HepG2 (cell line): ENCODE data around the gene DPP8. TPM values are rescaled to one million over a fixed set of nuclear protein-coding genes. Genes with fewer than 3 reads are reported as not detected.
A peak's percentile ranks its signal among the peaks of the same experiment; 100 is the strongest.

Source experiments
- ATAC-seq: fragments of 200-7000 bp; cut with Tn5 transposase; 3 replicates; pipeline ENCODE4 v1.9.1; 2020; ENCODE audit warnings: mild to moderate bottlenecking, moderate library complexity
- BruUV-seq: library from RNA; stranded (reverse); fragments of 400-500 nt; replicated peaks from 2 replicates; lab custom pipeline; 2021; lab: Mats Ljungman, UMichigan
- CTCF ChIA-PET: fragments of 300-600 bp; formaldehyde crosslinking; extraction: SDS; loops from one replicate; lab custom pipeline; 2021; ENCODE audit warnings: low total read pairs, inconsistent platforms, low intra/inter-chr PET ratio; lab: Yijun Ruan, JAX
- POLR2A ChIA-PET: fragments of 350-600 bp; sonication (Branson Sonifier 250); formaldehyde crosslinking; loops from one replicate; lab custom pipeline; 2020; ENCODE audit warnings: antibody characterized with exemption, inconsistent platforms; lab: Yijun Ruan, JAX
- DNase-seq: peaks from one replicate; pipeline ENCODE4 v3.0.0-alpha.2; 2015; ENCODE audit warnings: low spot score
- FAIRE-seq: peaks from 3 replicates; lab custom pipeline; 2011; peaks lifted over from hg19 to GRCh38; lab: Jason Lieb, UNC
- H2AFZ ChIP-seq: one replicate; pipeline ENCODE4 v1.6.1; 2011; ENCODE audit warnings: low read length, inconsistent platforms
- H3K27ac ChIP-seq: fragments of 300-600 bp; 3 replicates; pipeline ENCODE4 v1.8.0; 2011; ENCODE audit warnings: mixed run types, mild to moderate bottlenecking, mixed read lengths, low read length, inconsistent platforms; ENCODE audit not compliant: insufficient read depth; ENCODE audit errors: extremely low read length
- H3K27me3 ChIP-seq, 2 experiments: fragments of 200-600 bp in 1 of 2; 2 replicates in 1 of 2; 3 replicates in 1 of 2; pipeline versions ENCODE4 v1.6.0 to v1.8.0; 2011; ENCODE audit warnings: low read length in 2 of 2, mild to moderate bottlenecking in 2 of 2, moderate library complexity in 2 of 2, inconsistent platforms in 1 of 2; ENCODE audit not compliant: insufficient read depth in 2 of 2, control insufficient read depth in 1 of 2
- H3K36me3 ChIP-seq, 2 experiments: fragments of 200-600 bp in 1 of 2; replicated peaks in 1 of 2; 2 replicates in 1 of 2; 3 replicates in 1 of 2; pipeline versions ENCODE4 v1.5.1 to v1.8.0; 2011; ENCODE audit warnings: low read length in 2 of 2, inconsistent platforms in 1 of 2; ENCODE audit not compliant: insufficient read depth in 2 of 2, control insufficient read depth in 1 of 2
- H3K4me1 ChIP-seq: 2 replicates; pipeline ENCODE4 v1.5.1; 2012; ENCODE audit warnings: low read length, inconsistent platforms; ENCODE audit not compliant: insufficient read depth
- H3K4me2 ChIP-seq: 2 replicates; pipeline ENCODE4 v1.6.0; 2011; ENCODE audit warnings: low read depth, low read length, inconsistent platforms
- H3K4me3 ChIP-seq, 3 experiments: fragments of 200-600 bp in 1 of 3; sonication (generic), shearing (Covaris generic) in 1 of 3; replicated peaks in 1 of 3; 2 replicates each; pipeline ENCODE4 v1.5.1; 2011 to 2016; ENCODE audit warnings: low read length in 3 of 3, inconsistent platforms in 2 of 3, low read depth in 2 of 3, mild to moderate bottlenecking in 2 of 3, control low read depth in 1 of 3, mixed read lengths in 1 of 3; ENCODE audit not compliant: insufficient read depth in 1 of 3
- H3K79me2 ChIP-seq: one replicate; pipeline ENCODE4 v1.6.1; 2011; ENCODE audit warnings: low read length, inconsistent platforms; ENCODE audit not compliant: insufficient read depth
- H3K9ac ChIP-seq: 2 replicates; pipeline ENCODE4 v1.6.0; 2011; ENCODE audit warnings: mild to moderate bottlenecking, low read depth, low read length, inconsistent platforms; ENCODE audit not compliant: insufficient read depth
- H3K9me3 ChIP-seq: 2 replicates; pipeline ENCODE4 v1.5.1; 2012; ENCODE audit warnings: mild to moderate bottlenecking, low read length
- H4K20me1 ChIP-seq: 2 replicates; pipeline ENCODE4 v1.6.0; 2011; ENCODE audit warnings: inconsistent platforms, mild to moderate bottlenecking, low read length, moderate library complexity; ENCODE audit not compliant: insufficient read depth
- FOXP1 ChIP-seq, 2 experiments: fragments of 450-650 bp in 1 of 2; IDR thresholded peaks; 2 replicates each; pipeline ENCODE4 v1.6.1; 2017 to 2018; ENCODE audit warnings: antibody characterized with exemption in 1 of 2
- SMYD3 ChIP-seq: sonication (generic); formaldehyde crosslinking; IDR thresholded peaks from 2 replicates; pipeline ENCODE4 v1.8.1; 2023; ENCODE audit warnings: mild to moderate bottlenecking, missing genetic modification reagents
- ZNF235 ChIP-seq: sonication (generic); formaldehyde crosslinking; IDR thresholded peaks from 2 replicates; pipeline ENCODE4 v1.8.1; 2023; ENCODE audit warnings: mild to moderate bottlenecking, missing genetic modification reagents, borderline replicate concordance
- ZNF280D ChIP-seq: sonication (generic); formaldehyde crosslinking; IDR thresholded peaks from 2 replicates; pipeline ENCODE4 v1.5.1; 2020; ENCODE audit warnings: mild to moderate bottlenecking, missing genetic modification reagents
- ZNF441 ChIP-seq: sonication (generic); formaldehyde crosslinking; IDR thresholded peaks from 2 replicates; pipeline ENCODE4 v1.7.0; 2021; ENCODE audit warnings: missing genetic modification reagents, borderline replicate concordance
- ZNF446 ChIP-seq: sonication (generic); formaldehyde crosslinking; IDR thresholded peaks from 2 replicates; pipeline ENCODE4 v1.5.0; 2020; ENCODE audit warnings: mild to moderate bottlenecking, missing genetic modification reagents
- WGBS: methylation state at CpG from one replicate; pipeline ENCODE4 v1.1.6; 2017; ENCODE audit warnings: low lambda C conversion rate; 5-methylcytosine and 5-hydroxymethylcytosine counted together
- in situ Hi-C: cut with HindIII; loops from 2 replicates; pipeline ENCODE4 v1.10.0; 2017; ENCODE audit warnings: low pct_unique_long_range_greater_than_20kb; ENCODE audit not compliant: extremely low pct_ligation_motif_present
- intact Hi-C: fragments of 100-400 bp; cut with micrococcal nuclease; formaldehyde crosslinking; loops from one replicate; pipeline ENCODE4 v1.10.0; 2022; ENCODE audit not compliant: unreplicated experiment
- polyA plus RNA-seq, 8 experiments: library from polyadenylated mRNA; depleted of rRNA in 3 of 8; stranded (reverse) in 7 of 8; unstranded in 1 of 8; fragments of >200 nt; fragmentation: Illumina TruSeq in 4 of 8; extraction: Trizol in 4 of 8; gene quantifications; 2 replicates each; pipeline versions ENCODE4 v1.2.1 to v1.2.3, GENCODE V29; 2011 to 2016; ENCODE audit warnings: low read depth in 4 of 8, missing spikeins in 1 of 8, mixed read lengths in 1 of 8; ENCODE audit not compliant: insufficient read depth in 1 of 8
- total RNA-seq, 5 experiments: library from RNA; depleted of rRNA; stranded (reverse); fragments of >200 nt; fragmentation: Illumina TruSeq; extraction: Trizol; gene quantifications; 2 replicates each; pipeline ENCODE4 v1.2.3, GENCODE V29; 2016; ENCODE audit warnings: low read depth in 1 of 5
- TF ChIP-seq, protein P1 (sequence below): sonication (generic); formaldehyde crosslinking; IDR thresholded peaks from 2 replicates; pipeline ENCODE4 v1.4.0; 2020; ENCODE audit warnings: mild to moderate bottlenecking, missing genetic modification reagents
- TF ChIP-seq, protein P2 (sequence below): fragments of 450-650 bp; IDR thresholded peaks from 2 replicates; pipeline ENCODE4 v1.6.1; 2017; ENCODE audit warnings: mild to moderate bottlenecking

The DPP8 gene
- total and polyA plus RNA-seq, 2 of the 13 experiments (the other 11 are each of a cell fraction or from before 2014, with no cell fraction given), result 18.0 to 26.3 TPM

GRCh38 chr15:65420975-65421359 is 96.5 kb downstream of the DPP8 start:
- ChIA-PET CTCF (no interaction called here), POLR2A (interaction anchor here (0.9 to 1.0 kb wide), 2 partner anchors 8 to 116 kb away, joined by 3 read pairs; partner anchors contain the start of gene RNU5B-1)
- ATAC-seq (peak; percentile 44), DNase-seq (no peak), FAIRE-seq (no peak)
- no TSS peak for BruUV-seq
- H3K36me3 ChIP-seq, result no peaks in the 10 kb centered on the region
- H3K4me3 ChIP-seq, result peak overlapping the region; percentile 57 to 73 (median 58)
- peaks cover 14 to 57% of the 10 kb centered on the region in 2 experiments for H3K27me3 ChIP-seq
- intact Hi-C loops, result no loop called here
- no peaks in the 10 kb centered on the region for H3K9me3 ChIP-seq
- H3K4me1 ChIP-seq, result peaks cover 44% of the 10 kb centered on the region
- no peak overlapping the region for H3K27ac ChIP-seq
- peak overlapping the region; percentile 99 for H3K4me2 ChIP-seq
- H3K79me2 ChIP-seq, result no peaks in the 10 kb centered on the region
- H4K20me1 ChIP-seq, result no peaks in the 10 kb centered on the region
- 0% methylated on average over 11 of the region's 17 CpGs for WGBS
- H3K9ac ChIP-seq, result no peak overlapping the region
- no peak overlapping the region for H2AFZ ChIP-seq
- TF ChIP-seq SMYD3 (CRISPR knock-in tag) (no peak), ZNF235 (CRISPR knock-in tag) (peak; percentile 20; the same call in 1 of the 2 replicates)
- in situ Hi-C loops, result no loop called here

DNA sequence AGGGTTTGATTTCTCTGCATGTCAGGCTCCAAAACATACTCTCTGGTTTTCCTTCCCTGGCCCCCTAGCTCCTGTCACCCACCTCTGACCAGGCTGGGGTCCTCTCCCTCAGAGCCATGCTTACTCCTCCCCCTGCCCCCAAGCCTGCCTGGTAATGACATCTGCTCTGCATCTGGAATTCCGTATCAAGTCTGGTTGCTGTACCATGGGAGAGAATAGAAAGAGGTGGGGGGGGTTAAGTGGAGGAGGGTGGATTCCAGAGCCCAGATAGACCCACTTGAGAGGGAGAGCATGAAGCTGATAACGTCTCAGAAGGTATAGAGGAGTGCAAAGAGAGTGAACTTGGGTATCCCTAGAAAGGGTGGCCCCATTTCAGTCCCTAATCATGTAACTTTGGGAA is 98.9 kb downstream of the DPP8 start:
- in situ Hi-C loops, result no loop called here
- 32% methylated on average over 2 of the region's 2 CpGs for WGBS
- no peaks in the 10 kb centered on the region for H3K79me2 ChIP-seq
- no peak overlapping the region for H3K9ac ChIP-seq
- no peak overlapping the region for H3K4me3 ChIP-seq
- H3K27ac ChIP-seq, result no peak overlapping the region
- H3K4me2 ChIP-seq, result no peak overlapping the region
- ATAC-seq, result no peak
- peaks cover 12 to 51% of the 10 kb centered on the region in 2 experiments for H3K27me3 ChIP-seq
- H3K36me3 ChIP-seq, result no peaks in the 10 kb centered on the region
- ChIA-PET CTCF (no interaction called here), POLR2A (no interaction called here)
- peaks cover 57% of the 10 kb centered on the region for H3K4me1 ChIP-seq
- H3K9me3 ChIP-seq, result no peaks in the 10 kb centered on the region
- no TSS peak for BruUV-seq
- intact Hi-C loops, result no loop called here
- H2AFZ ChIP-seq, result no peak overlapping the region
- FAIRE-seq, result no peak
- DNase-seq, result no peak
- no peaks in the 10 kb centered on the region for H4K20me1 ChIP-seq
- TF ChIP-seq ZNF441 (CRISPR knock-in tag) (no peak), ZNF280D (CRISPR knock-in tag) (no peak), ZNF446 (CRISPR knock-in tag) (no peak), FOXP1 (IDR thresholded peaks at IDR 0.05) (no peak), FOXP1 (CRISPR knock-in tag; IDR thresholded peaks at IDR 0.05) (no peak)
- TF ChIP-seq, protein P1, sequence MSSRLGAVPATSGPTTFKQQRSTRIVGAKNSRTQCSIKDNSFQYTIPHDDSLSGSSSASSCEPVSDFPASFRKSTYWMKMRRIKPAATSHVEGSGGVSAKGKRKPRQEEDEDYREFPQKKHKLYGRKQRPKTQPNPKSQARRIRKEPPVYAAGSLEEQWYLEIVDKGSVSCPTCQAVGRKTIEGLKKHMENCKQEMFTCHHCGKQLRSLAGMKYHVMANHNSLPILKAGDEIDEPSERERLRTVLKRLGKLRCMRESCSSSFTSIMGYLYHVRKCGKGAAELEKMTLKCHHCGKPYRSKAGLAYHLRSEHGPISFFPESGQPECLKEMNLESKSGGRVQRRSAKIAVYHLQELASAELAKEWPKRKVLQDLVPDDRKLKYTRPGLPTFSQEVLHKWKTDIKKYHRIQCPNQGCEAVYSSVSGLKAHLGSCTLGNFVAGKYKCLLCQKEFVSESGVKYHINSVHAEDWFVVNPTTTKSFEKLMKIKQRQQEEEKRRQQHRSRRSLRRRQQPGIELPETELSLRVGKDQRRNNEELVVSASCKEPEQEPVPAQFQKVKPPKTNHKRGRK (CRISPR knock-in tag), result no peak
- TF ChIP-seq, protein P2, sequence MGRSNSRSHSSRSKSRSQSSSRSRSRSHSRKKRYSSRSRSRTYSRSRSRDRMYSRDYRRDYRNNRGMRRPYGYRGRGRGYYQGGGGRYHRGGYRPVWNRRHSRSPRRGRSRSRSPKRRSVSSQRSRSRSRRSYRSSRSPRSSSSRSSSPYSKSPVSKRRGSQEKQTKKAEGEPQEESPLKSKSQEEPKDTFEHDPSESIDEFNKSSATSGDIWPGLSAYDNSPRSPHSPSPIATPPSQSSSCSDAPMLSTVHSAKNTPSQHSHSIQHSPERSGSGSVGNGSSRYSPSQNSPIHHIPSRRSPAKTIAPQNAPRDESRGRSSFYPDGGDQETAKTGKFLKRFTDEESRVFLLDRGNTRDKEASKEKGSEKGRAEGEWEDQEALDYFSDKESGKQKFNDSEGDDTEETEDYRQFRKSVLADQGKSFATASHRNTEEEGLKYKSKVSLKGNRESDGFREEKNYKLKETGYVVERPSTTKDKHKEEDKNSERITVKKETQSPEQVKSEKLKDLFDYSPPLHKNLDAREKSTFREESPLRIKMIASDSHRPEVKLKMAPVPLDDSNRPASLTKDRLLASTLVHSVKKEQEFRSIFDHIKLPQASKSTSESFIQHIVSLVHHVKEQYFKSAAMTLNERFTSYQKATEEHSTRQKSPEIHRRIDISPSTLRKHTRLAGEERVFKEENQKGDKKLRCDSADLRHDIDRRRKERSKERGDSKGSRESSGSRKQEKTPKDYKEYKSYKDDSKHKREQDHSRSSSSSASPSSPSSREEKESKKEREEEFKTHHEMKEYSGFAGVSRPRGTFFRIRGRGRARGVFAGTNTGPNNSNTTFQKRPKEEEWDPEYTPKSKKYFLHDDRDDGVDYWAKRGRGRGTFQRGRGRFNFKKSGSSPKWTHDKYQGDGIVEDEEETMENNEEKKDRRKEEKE, result no peak
